Hepatocyte (in vitro differentiated cells): Measurements from ENCODE around the gene INHBC.

Source experiments
- CTCF ChIP-seq: fragments of 200-600 bp; sonication (generic); IDR thresholded peaks from 2 replicates; pipeline ENCODE4 v1.5.1; 2016; ENCODE audit warnings: antibody characterized with exemption, mild to moderate bottlenecking; ENCODE audit not compliant: poor library complexity
- EZH2 ChIP-seq: fragments of 200-600 bp; sonication (generic); IDR thresholded peaks from 2 replicates; pipeline ENCODE4 v1.6.1; 2016; ENCODE audit warnings: antibody characterized with exemption, mild to moderate bottlenecking, borderline replicate concordance
- EZH2phosphoT487 ChIP-seq: fragments of 200-600 bp; sonication (generic); IDR thresholded peaks from one replicate; pipeline ENCODE4 v1.6.1; 2018; ENCODE audit warnings: antibody characterized with exemption, mild to moderate bottlenecking, low read depth, moderate library complexity; ENCODE audit not compliant: unreplicated experiment, severe bottlenecking

GRCh38 chr12:57439762-57440266, 5.2 kb downstream of the INHBC start:
- TF ChIP-seq CTCF (no peak), EZH2phosphoT487 (no peak), EZH2 (no peak)
